Measurements from ENCODE around the gene TCF7L2.

Gene TCF7L2

DNA sequence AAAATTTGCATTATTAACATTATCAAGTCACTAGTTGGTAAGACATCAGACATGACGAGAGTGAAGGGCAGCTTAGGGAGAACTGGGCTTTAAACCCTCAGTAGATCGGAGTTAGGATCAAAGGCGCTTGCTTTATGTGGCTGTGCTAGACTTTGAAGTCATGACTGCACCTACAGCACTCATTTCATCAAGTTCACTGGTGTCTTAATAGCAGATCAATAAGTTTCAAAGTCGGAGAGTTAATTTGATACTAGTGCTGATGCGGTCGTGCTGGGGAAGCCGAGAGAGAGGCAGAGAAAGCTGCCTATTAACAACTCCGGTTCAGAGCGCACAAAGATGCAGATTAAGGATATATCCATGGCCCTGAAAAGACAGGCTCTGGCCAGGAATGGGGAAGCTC lies 172.9 kb downstream of the TCF7L2 start:
- over 99% methylated on average over 8 of the region's 9 CpGs for WGBS (ENCODE audit: insufficient coverage)
- H3K36me3 ChIP-seq (ENCODE audit: control insufficient read depth in 4 of 4, insufficient read depth in 4 of 4, low read length in 3 of 4): no peaks in the 10 kb centered on the region
- no peaks in the 10 kb centered on the region for H3K27me3 ChIP-seq (replicated peaks in 2 of 5; ENCODE audit: control insufficient read depth in 4 of 5, insufficient read depth in 5 of 5, low read length in 4 of 5)
- peaks cover 0 to 2% (median 0%) of the 10 kb centered on the region in 5 experiments for H3K9me3 ChIP-seq (ENCODE audit: control extremely low read depth in 1 of 5, control insufficient read depth in 4 of 5, insufficient read depth in 2 of 5, low read depth in 1 of 5, low read length in 4 of 5)
- ChIA-PET CTCF (no interaction called here), POLR2A (no interaction called here)
- peaks cover 4 to 17% (median 9%) of the 10 kb centered on the region in 4 experiments for H3K4me1 ChIP-seq (ENCODE audit: control extremely low read depth in 1 of 4, control insufficient read depth in 4 of 4, insufficient read depth in 4 of 4, low read length in 3 of 4)
- DNase-seq: no peak
- H3K4me3 ChIP-seq (ENCODE audit: control insufficient read depth in 1 of 7, extremely low read depth in 1 of 7, insufficient read depth in 4 of 7, low read depth in 2 of 7, low read length in 6 of 7): no peak overlapping the region
- H3K27ac ChIP-seq (ENCODE audit: insufficient read depth in 1 of 2, low read depth in 1 of 2, low read length in 2 of 2, poor library complexity in 1 of 2, severe bottlenecking in 2 of 2): no peak overlapping the region

DNA sequence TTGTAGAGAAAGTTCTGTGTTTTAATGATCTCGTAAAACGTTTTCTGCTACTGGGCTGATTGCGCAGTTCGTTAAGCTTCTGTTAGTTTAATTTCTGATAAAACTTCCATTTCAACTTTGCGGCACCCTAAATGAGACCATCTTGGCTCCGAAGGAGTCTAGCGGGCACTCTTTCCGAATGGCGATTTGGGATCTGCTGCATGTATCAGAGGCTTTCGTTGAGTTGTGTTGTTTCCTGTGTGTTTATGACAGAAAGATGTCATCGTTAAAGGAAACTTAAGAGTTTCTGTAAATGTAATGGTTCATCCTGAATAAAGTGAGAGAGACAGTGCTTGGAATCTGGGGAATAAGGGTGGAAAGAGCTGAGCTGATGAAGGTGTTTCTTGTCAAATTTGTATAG lies 174.7 kb downstream of the TCF7L2 start:
- CTCF ChIA-PET: interaction anchor here (1.0 to 1.5 kb wide), 5 partner anchors 9 to 437 kb away, joined by 3 to 8 read pairs (median 4); no protein-coding TSS in a partner anchor
- POLR2A ChIA-PET: interaction anchor here (0.5 kb wide), 1 partner anchor 580 kb away, joined by 8 read pairs; no protein-coding TSS in a partner anchor
- no peaks in the 10 kb centered on the region for H3K36me3 ChIP-seq (ENCODE audit: control insufficient read depth in 4 of 4, insufficient read depth in 4 of 4, low read length in 3 of 4)
- WGBS (ENCODE audit: insufficient coverage): 96% methylated on average over 11 of the region's 11 CpGs
- H3K9me3 ChIP-seq (ENCODE audit: control extremely low read depth in 1 of 5, control insufficient read depth in 4 of 5, insufficient read depth in 2 of 5, low read depth in 1 of 5, low read length in 4 of 5): peaks cover 0 to 2% (median 0%) of the 10 kb centered on the region in 5 experiments
- no peaks in the 10 kb centered on the region for H3K27me3 ChIP-seq (replicated peaks in 2 of 5; ENCODE audit: control insufficient read depth in 4 of 5, insufficient read depth in 5 of 5, low read length in 4 of 5)
- H3K4me1 ChIP-seq (ENCODE audit: control extremely low read depth in 1 of 4, control insufficient read depth in 4 of 4, insufficient read depth in 4 of 4, low read length in 3 of 4): peaks cover 4 to 17% (median 9%) of the 10 kb centered on the region in 4 experiments
- DNase-seq: no peak
- no peak overlapping the region for H3K4me3 ChIP-seq (ENCODE audit: control insufficient read depth in 1 of 7, extremely low read depth in 1 of 7, insufficient read depth in 4 of 7, low read depth in 2 of 7, low read length in 6 of 7)
- no peak overlapping the region for H3K27ac ChIP-seq (ENCODE audit: insufficient read depth in 1 of 2, low read depth in 1 of 2, low read length in 2 of 2, poor library complexity in 1 of 2, severe bottlenecking in 2 of 2)

DNA sequence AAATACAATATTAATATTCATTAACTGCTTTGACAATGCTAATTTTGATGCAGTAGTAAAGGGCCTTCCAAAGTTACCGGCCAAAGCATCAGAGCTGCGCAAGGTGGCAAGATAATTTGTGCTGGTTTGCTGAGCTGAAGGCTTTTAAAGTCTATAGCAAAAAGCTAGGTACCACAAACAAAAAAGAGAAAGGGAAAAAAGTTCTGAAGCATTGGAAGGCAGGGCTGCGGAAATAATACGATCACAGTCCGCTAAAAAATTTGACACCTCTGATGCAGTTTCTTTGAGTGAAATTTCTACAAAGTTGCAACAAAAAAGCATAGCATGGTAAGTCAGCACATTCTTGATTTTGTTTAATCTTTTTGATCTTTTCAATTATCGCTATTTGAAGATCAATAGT lies 175.6 kb downstream of the TCF7L2 start:
- no peak for DNase-seq
- Histone ChIP-seq H3K36me3 (ENCODE audit: control insufficient read depth in 4 of 4, insufficient read depth in 4 of 4, low read length in 3 of 4) (no peaks in the 10 kb centered on the region), H3K27me3 (replicated peaks in 2 of 5; ENCODE audit: control insufficient read depth in 4 of 5, insufficient read depth in 5 of 5, low read length in 4 of 5) (no peaks in the 10 kb centered on the region), H3K4me1 (ENCODE audit: control extremely low read depth in 1 of 4, control insufficient read depth in 4 of 4, insufficient read depth in 4 of 4, low read length in 3 of 4) (peaks cover 2 to 12% (median 9%) of the 10 kb centered on the region in 4 experiments), H3K9me3 (ENCODE audit: control extremely low read depth in 1 of 5, control insufficient read depth in 4 of 5, insufficient read depth in 2 of 5, low read depth in 1 of 5, low read length in 4 of 5) (no peaks in the 10 kb centered on the region), H3K27ac (ENCODE audit: insufficient read depth in 1 of 2, low read depth in 1 of 2, low read length in 2 of 2, poor library complexity in 1 of 2, severe bottlenecking in 2 of 2) (no peak overlapping the region), H3K4me3 (ENCODE audit: control insufficient read depth in 1 of 7, extremely low read depth in 1 of 7, insufficient read depth in 4 of 7, low read depth in 2 of 7, low read length in 6 of 7) (no peak overlapping the region)
- ChIA-PET POLR2A (interaction anchor here (0.7 kb wide), 1 partner anchor 570 kb away, joined by 3 read pairs; no protein-coding TSS in a partner anchor), CTCF (interaction anchor here (0.6 to 2.6 kb wide), 11 partner anchors 10 to 435 kb away, joined by 3 to 11 read pairs (median 3); no protein-coding TSS in a partner anchor)
- 100% methylated on average over 6 of the region's 6 CpGs for WGBS (ENCODE audit: insufficient coverage)

DNA sequence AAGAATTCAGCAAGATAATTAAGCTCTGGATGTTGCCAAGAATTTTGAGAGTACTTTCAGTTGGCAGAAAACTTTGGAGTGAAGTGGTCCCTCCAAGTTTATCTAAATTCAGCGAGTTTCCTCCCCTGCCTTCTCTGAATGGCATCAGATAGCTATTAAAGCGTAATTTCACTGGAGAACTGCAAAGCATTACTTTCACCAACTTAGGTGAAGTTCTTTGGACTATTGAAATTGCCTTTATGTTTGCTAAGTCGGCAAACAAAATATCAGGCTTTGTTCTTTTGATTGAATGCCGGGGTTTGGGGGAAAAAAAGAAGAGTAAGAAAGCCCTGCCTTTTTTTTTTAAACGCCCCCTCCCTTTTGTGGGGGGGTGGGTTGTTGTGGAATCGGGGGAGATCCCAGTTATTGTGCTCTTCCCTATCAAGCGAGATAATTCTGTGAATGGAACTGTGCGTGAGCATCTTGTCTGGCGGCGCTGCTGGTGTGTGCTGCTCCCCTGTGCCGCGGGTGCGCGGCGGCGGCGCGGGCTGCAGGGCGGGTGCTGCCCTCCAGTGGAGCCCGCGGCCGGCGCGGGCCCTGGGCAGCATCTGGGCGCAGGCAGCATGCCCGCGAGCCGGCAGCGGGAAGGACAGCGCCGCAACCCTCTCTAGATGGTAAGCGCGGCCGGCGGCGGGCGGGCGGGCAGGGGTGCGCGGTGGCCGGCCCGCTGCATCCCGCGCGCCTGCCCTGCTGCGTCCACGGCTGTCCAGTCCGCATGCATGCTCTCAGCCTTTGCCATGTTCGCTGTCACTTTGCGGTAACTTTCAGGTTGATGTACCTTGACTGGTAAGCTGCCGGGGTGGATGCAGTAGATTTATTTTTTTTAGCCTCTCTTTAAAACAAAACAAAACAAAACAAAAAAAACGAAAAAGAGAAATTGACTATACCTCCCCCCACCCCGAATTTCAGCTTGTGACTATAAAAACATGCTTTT lies 176.5 kb downstream of the TCF7L2 start:
- no peaks in the 10 kb centered on the region for H3K9me3 ChIP-seq (ENCODE audit: control extremely low read depth in 1 of 5, control insufficient read depth in 4 of 5, insufficient read depth in 2 of 5, low read depth in 1 of 5, low read length in 4 of 5)
- ChIA-PET POLR2A (interaction anchor here (0.7 kb wide), 1 partner anchor 571 kb away, joined by 3 read pairs; no protein-coding TSS in a partner anchor), CTCF (interaction anchor here (0.6 to 2.6 kb wide), 13 partner anchors 19 to 436 kb away, joined by 3 to 11 read pairs (median 3); no protein-coding TSS in a partner anchor)
- peaks cover 0 to 6% (median 3%) of the 10 kb centered on the region in 4 experiments for H3K4me1 ChIP-seq (ENCODE audit: control extremely low read depth in 1 of 4, control insufficient read depth in 4 of 4, insufficient read depth in 4 of 4, low read length in 3 of 4)
- 5% methylated on average over 45 of the region's 53 CpGs for WGBS (ENCODE audit: insufficient coverage)
- no peaks in the 10 kb centered on the region for H3K36me3 ChIP-seq (ENCODE audit: control insufficient read depth in 4 of 4, insufficient read depth in 4 of 4, low read length in 3 of 4)
- no peaks in the 10 kb centered on the region for H3K27me3 ChIP-seq (replicated peaks in 2 of 5; ENCODE audit: control insufficient read depth in 4 of 5, insufficient read depth in 5 of 5, low read length in 4 of 5)
- DNase-seq: peak; percentile 65 to 81 (median 78)
- H3K27ac ChIP-seq (ENCODE audit: insufficient read depth in 1 of 2, low read depth in 1 of 2, low read length in 2 of 2, poor library complexity in 1 of 2, severe bottlenecking in 2 of 2): no peak overlapping the region
- H3K4me3 ChIP-seq (ENCODE audit: control insufficient read depth in 1 of 7, extremely low read depth in 1 of 7, insufficient read depth in 4 of 7, low read depth in 2 of 7, low read length in 6 of 7): peak overlapping the region in 4 of 7 experiments; percentile 40 to 71 (median 58)

DNA sequence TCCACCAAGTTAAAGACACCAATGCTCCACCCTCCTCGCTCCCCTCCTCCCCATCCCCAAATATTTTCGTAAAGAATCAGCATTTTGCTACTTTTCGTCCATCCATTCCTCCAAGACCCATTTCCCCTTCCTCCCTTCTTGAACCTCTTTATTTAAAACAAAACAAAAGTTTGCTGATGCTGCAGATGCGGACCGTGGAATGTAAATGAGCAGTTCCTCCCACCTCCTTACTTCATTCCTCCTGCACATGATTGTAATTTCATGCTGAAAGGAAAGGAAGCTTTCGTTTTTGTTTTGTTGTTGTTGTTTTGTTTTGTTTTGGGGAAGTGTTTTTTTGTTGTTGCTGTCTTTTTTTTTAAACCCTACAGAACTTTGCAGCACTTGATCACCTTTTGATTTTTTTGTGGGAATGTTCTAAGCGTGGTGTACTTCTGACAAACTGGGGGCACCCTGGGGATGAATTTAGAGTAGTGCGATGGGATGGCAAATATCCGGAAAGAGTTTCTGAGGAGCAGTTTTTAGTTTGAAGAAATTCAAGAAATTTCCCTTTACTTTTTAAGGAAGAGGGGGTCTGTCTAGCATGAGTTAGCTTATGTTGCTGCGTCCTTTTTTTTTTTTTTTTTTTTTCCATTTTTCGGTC lies 177.3 kb downstream of the TCF7L2 start:
- WGBS (ENCODE audit: insufficient coverage): 95% methylated on average over 6 of the region's 11 CpGs
- Histone ChIP-seq H3K4me1 (ENCODE audit: control extremely low read depth in 1 of 4, control insufficient read depth in 4 of 4, insufficient read depth in 4 of 4, low read length in 3 of 4) (peaks cover 0 to 6% (median 2%) of the 10 kb centered on the region in 4 experiments), H3K9me3 (ENCODE audit: control extremely low read depth in 1 of 5, control insufficient read depth in 4 of 5, insufficient read depth in 2 of 5, low read depth in 1 of 5, low read length in 4 of 5) (no peaks in the 10 kb centered on the region), H3K27me3 (replicated peaks in 2 of 5; ENCODE audit: control insufficient read depth in 4 of 5, insufficient read depth in 5 of 5, low read length in 4 of 5) (no peaks in the 10 kb centered on the region), H3K4me3 (ENCODE audit: control insufficient read depth in 1 of 7, extremely low read depth in 1 of 7, insufficient read depth in 4 of 7, low read depth in 2 of 7, low read length in 6 of 7) (no peak overlapping the region), H3K27ac (ENCODE audit: insufficient read depth in 1 of 2, low read depth in 1 of 2, low read length in 2 of 2, poor library complexity in 1 of 2, severe bottlenecking in 2 of 2) (no peak overlapping the region), H3K36me3 (ENCODE audit: control insufficient read depth in 4 of 4, insufficient read depth in 4 of 4, low read length in 3 of 4) (no peaks in the 10 kb centered on the region)
- ChIA-PET POLR2A (no interaction called here), CTCF (interaction anchor here (0.6 to 2.6 kb wide), 7 partner anchors 19 to 437 kb away, joined by 3 to 11 read pairs (median 4); no protein-coding TSS in a partner anchor)
- DNase-seq: no peak

DNA sequence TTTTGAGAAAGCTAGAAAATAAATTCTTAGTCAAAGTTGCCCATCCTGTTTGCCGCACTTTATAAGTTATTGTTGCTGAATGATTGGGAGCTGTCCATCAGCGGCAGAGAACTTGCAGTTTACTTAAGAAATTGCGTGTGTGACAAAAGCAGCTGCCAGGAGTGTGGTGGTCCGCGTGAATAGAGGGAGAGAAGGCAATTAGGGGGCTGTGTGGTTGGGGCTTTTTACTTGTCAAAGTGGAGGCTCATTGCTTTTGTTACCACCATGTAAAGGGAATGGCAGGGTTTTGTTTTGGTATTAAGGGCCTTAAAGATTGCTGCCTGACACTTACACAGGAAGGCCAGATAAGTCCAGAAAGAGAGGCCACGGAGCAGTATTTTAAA lies 177.8 kb downstream of the TCF7L2 start:
- no peak for DNase-seq
- H3K27ac ChIP-seq (ENCODE audit: insufficient read depth in 1 of 2, low read depth in 1 of 2, low read length in 2 of 2, poor library complexity in 1 of 2, severe bottlenecking in 2 of 2): no peak overlapping the region
- H3K9me3 ChIP-seq (ENCODE audit: control extremely low read depth in 1 of 5, control insufficient read depth in 4 of 5, insufficient read depth in 2 of 5, low read depth in 1 of 5, low read length in 4 of 5): no peaks in the 10 kb centered on the region
- H3K27me3 ChIP-seq (replicated peaks in 2 of 5; ENCODE audit: control insufficient read depth in 4 of 5, insufficient read depth in 5 of 5, low read length in 4 of 5): no peaks in the 10 kb centered on the region
- H3K4me1 ChIP-seq (ENCODE audit: control extremely low read depth in 1 of 4, control insufficient read depth in 4 of 4, insufficient read depth in 4 of 4, low read length in 3 of 4): peaks cover 0 to 6% (median 2%) of the 10 kb centered on the region in 4 experiments
- H3K4me3 ChIP-seq (ENCODE audit: control insufficient read depth in 1 of 7, extremely low read depth in 1 of 7, insufficient read depth in 4 of 7, low read depth in 2 of 7, low read length in 6 of 7): no peak overlapping the region
- no peaks in the 10 kb centered on the region for H3K36me3 ChIP-seq (ENCODE audit: control insufficient read depth in 4 of 4, insufficient read depth in 4 of 4, low read length in 3 of 4)
- CTCF ChIA-PET: interaction anchor here (0.6 to 2.6 kb wide), 4 partner anchors 18 to 438 kb away, joined by 3 to 11 read pairs (median 5); no protein-coding TSS in a partner anchor
- POLR2A ChIA-PET: no interaction called here
- 95% methylated on average over 6 of the region's 6 CpGs for WGBS (ENCODE audit: insufficient coverage)

Measured in common myeloid progenitor, CD34-positive (primary cell).